K562 (cell line): Measurements from ENCODE around the gene PTCH2. TPM values are rescaled to one million over a fixed set of nuclear protein-coding genes. Genes with fewer than 3 reads are reported as not detected.

Experiments used
- ATF1 ChIP-seq, 2 experiments: fragments of 450-650 bp in 1 of 2; IDR thresholded peaks; 2 replicates each; pipeline ENCODE4 v1.6.1; 2016; ENCODE audit warnings: missing compliant biosample characterization in 1 of 2, missing genetic modification characterization in 1 of 2
- CBFA2T3 ChIP-seq: fragments of 450-650 bp; IDR thresholded peaks from 2 replicates; pipeline ENCODE4 v1.6.1; 2017
- CHD7 ChIP-seq: fragments of 200-600 bp; sonication (generic); IDR thresholded peaks from one replicate; pipeline ENCODE4 v1.6.1; 2012; ENCODE audit warnings: mild to moderate bottlenecking, low read depth, low read length, inconsistent platforms
- GABPA ChIP-seq: fragments of 200-800 bp; sonication (Bioruptor generic); conservative IDR thresholded peaks from 2 replicates; pipeline ENCODE4 v1.6.1; 2016; ENCODE audit warnings: low read depth, missing genetic modification characterization, missing compliant biosample characterization
- GATA2 ChIP-seq: sonication (generic); formaldehyde crosslinking; IDR thresholded peaks from 2 replicates; pipeline ENCODE4 v1.4.0; 2020; ENCODE audit warnings: mild to moderate bottlenecking, missing genetic modification reagents
- GMEB1 ChIP-seq: fragments of 250-450 bp; sonication (Bioruptor Pico); IDR thresholded peaks from 2 replicates; pipeline ENCODE4 v1.4.0; 2020; ENCODE audit warnings: mild to moderate bottlenecking
- MAFF ChIP-seq: IDR thresholded peaks from 2 replicates; pipeline ENCODE4 v1.6.1; 2012; ENCODE audit warnings: low read length, improper control_type of control experiment
- TFAP4 ChIP-seq: sonication (generic); formaldehyde crosslinking; IDR thresholded peaks from 2 replicates; pipeline ENCODE4 v1.8.0; 2022; ENCODE audit warnings: missing genetic modification reagents, mild to moderate bottlenecking, moderate library complexity, borderline replicate concordance
- ZNF217 ChIP-seq: sonication (generic); formaldehyde crosslinking; IDR thresholded peaks from 2 replicates; pipeline ENCODE4 v1.8.0; 2022; ENCODE audit warnings: mild to moderate bottlenecking, missing genetic modification reagents
- ZNF239 ChIP-seq: fragments of 250-450 bp; sonication (Bioruptor Pico); IDR thresholded peaks from 2 replicates; pipeline ENCODE4 v1.4.0; 2020; ENCODE audit warnings: mild to moderate bottlenecking
- ZNF277 ChIP-seq: fragments of 250-450 bp; sonication (Bioruptor Pico); IDR thresholded peaks from 2 replicates; pipeline ENCODE4 v1.8.0; 2022; ENCODE audit warnings: inconsistent platforms, mild to moderate bottlenecking, moderate library complexity, borderline replicate concordance
- polyA plus RNA-seq, 8 experiments: library from polyadenylated mRNA; depleted of rRNA in 4 of 8; stranded (reverse) in 5 of 8; unstranded in 3 of 8; fragments of >200 nt; fragmentation: Nextera tagmentation in 2 of 8; fragmentation: Illumina TruSeq in 1 of 8; extraction: Ambion mirVana in 2 of 8; extraction: Trizol in 1 of 8; gene quantifications; 2 replicates each; pipeline versions ENCODE4 v1.2.1 to v1.2.3, GENCODE V29; 2011 to 2014; ENCODE audit warnings: inconsistent platforms in 1 of 8, missing spikeins in 1 of 8
- total RNA-seq, 7 experiments: library from RNA; depleted of rRNA in 6 of 7; stranded (reverse); fragments of >200 nt in 6 of 7; fragmentation: Illumina TruSeq in 2 of 7; extraction: Trizol in 2 of 7; gene quantifications; 2 replicates each; pipeline versions ENCODE4 v1.2.1 to v1.2.3, GENCODE V29; 2011 to 2021; ENCODE audit warnings: low replicate concordance in 1 of 7

Gene PTCH2
- total and polyA plus RNA-seq, 9 of the 15 experiments (the other 6 are each of a cell fraction or from before 2014, with no cell fraction given), result 0.15 to 27.3 (median 0.48) TPM; not detected in 1

GRCh38 chr1:44775078-44775929 lies 67.7 kb downstream of the PTCH2 start, which contains the start of gene RPS8 (continued):
- TF ChIP-seq CHD7, result no peak
- no peak for TF ChIP-seq GATA2 (CRISPR knock-in tag)
- TF ChIP-seq ZNF217, result no peak
- TF ChIP-seq ZNF277 (CRISPR knock-in tag), result no peak
- TF ChIP-seq GMEB1 (CRISPR knock-in tag), result peak; percentile 82
- peak; percentile 46 for TF ChIP-seq CBFA2T3
- no peak; the same call in none of the 2 replicates for TF ChIP-seq GABPA
- no peak for TF ChIP-seq MAFF
- TF ChIP-seq ZNF239 (CRISPR knock-in tag), result peak; percentile 42; the same call in 1 of the 2 replicates
- peak; percentile 98 for TF ChIP-seq ATF1 (CRISPR knock-in tag; IDR thresholded peaks at IDR 0.05)
- TF ChIP-seq ATF1 (tag; IDR thresholded peaks at IDR 0.05), result peak; percentile 100
- peak; percentile 94 for TF ChIP-seq TFAP4
